K562 (cell line): ENCODE data around the gene ABCG1.

Experiments
- CEBPB ChIP-seq: fragments of 450-650 bp; IDR thresholded peaks from 2 replicates; pipeline ENCODE4 v1.6.1; 2016; ENCODE audit warnings: missing genetic modification characterization, missing compliant biosample characterization
- FOXK1 ChIP-seq: sonication (generic); formaldehyde crosslinking; IDR thresholded peaks from 2 replicates; pipeline ENCODE4 v1.8.0; 2022; ENCODE audit warnings: missing genetic modification reagents, mild to moderate bottlenecking, borderline replicate concordance
- HMG20B ChIP-seq: fragments of 250-450 bp; sonication (Bioruptor Pico); IDR thresholded peaks from 2 replicates; pipeline ENCODE4 v1.5.0; 2021; ENCODE audit warnings: mild to moderate bottlenecking
- POLR2A ChIP-seq: fragments of 450-650 bp; conservative IDR thresholded peaks from 2 replicates; pipeline ENCODE4 v1.6.1; 2016
- ZNF133 ChIP-seq: fragments of 250-450 bp; sonication (Bioruptor Pico); IDR thresholded peaks from 2 replicates; pipeline ENCODE4 v1.4.0; 2020; ENCODE audit warnings: mild to moderate bottlenecking
- ZNF263 ChIP-seq: sonication (generic); formaldehyde crosslinking; IDR thresholded peaks from 2 replicates; pipeline ENCODE4 v1.8.0; 2022; ENCODE audit warnings: mild to moderate bottlenecking, missing genetic modification reagents, borderline replicate concordance
- TF ChIP-seq, protein P1 (sequence below): sonication (generic); formaldehyde crosslinking; IDR thresholded peaks from 2 replicates; pipeline ENCODE4 v1.8.1; 2023; ENCODE audit warnings: mild to moderate bottlenecking, missing genetic modification reagents

- TF ChIP-seq FOXK1 (CRISPR knock-in tag) (no peak), CEBPB (tag) (no peak), POLR2A (no peak), ZNF263 (no peak), ZNF133 (CRISPR knock-in tag) (no peak), HMG20B (CRISPR knock-in tag) (no peak)
- TF ChIP-seq, protein P1, sequence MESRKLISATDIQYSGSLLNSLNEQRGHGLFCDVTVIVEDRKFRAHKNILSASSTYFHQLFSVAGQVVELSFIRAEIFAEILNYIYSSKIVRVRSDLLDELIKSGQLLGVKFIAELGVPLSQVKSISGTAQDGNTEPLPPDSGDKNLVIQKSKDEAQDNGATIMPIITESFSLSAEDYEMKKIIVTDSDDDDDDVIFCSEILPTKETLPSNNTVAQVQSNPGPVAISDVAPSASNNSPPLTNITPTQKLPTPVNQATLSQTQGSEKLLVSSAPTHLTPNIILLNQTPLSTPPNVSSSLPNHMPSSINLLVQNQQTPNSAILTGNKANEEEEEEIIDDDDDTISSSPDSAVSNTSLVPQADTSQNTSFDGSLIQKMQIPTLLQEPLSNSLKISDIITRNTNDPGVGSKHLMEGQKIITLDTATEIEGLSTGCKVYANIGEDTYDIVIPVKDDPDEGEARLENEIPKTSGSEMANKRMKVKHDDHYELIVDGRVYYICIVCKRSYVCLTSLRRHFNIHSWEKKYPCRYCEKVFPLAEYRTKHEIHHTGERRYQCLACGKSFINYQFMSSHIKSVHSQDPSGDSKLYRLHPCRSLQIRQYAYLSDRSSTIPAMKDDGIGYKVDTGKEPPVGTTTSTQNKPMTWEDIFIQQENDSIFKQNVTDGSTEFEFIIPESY = no peak
Measured at GRCh38 chr21:42291003-42291750, 72.2 kb downstream of the ABCG1 start.
